ENCODE measurements around the gene CACNA1A. TPM values are rescaled to one million over a fixed set of nuclear protein-coding genes. Genes with fewer than 3 reads are reported as not detected.

Gene CACNA1A
- total RNA-seq, 1 experiment from 2014 or later: not detected

GRCh38 chr19:13210339-13210775 lies 295.9 kb downstream of the CACNA1A start:
- no peaks in the 10 kb centered on the region for H3K27me3 Mint-ChIP-seq (ENCODE audit: insufficient read depth, unreplicated experiment)
- no peaks in the 10 kb centered on the region for H3K9me3 Mint-ChIP-seq (ENCODE audit: unreplicated experiment)
- no peaks in the 10 kb centered on the region for H3K4me1 Mint-ChIP-seq (ENCODE audit: insufficient read depth, unreplicated experiment)
- intact Hi-C loops (cut with micrococcal nuclease): no loop called here
- no TSS peak for BruUV-seq (replicated peaks)
- no peak overlapping the region for H3K27ac Mint-ChIP-seq (ENCODE audit: low read depth, unreplicated experiment)
- DNase-seq (ENCODE audit: unreplicated experiment): no peak
- no peaks in the 10 kb centered on the region for H3K36me3 Mint-ChIP-seq (ENCODE audit: insufficient read depth, unreplicated experiment)
- POLR2A ChIA-PET: no interaction called here
- no peak overlapping the region for H3K4me3 Mint-ChIP-seq (ENCODE audit: unreplicated experiment)
- CTCF ChIA-PET: no interaction called here
- no peak for TF ChIP-seq CTCF (IDR thresholded peaks at IDR 0.05; ENCODE audit: unreplicated experiment)

- H3K27me3 Mint-ChIP-seq (ENCODE audit: insufficient read depth, unreplicated experiment): no peaks in the 10 kb centered on the region
- intact Hi-C loops (cut with micrococcal nuclease): no loop called here
- H3K4me3 Mint-ChIP-seq (ENCODE audit: unreplicated experiment): no peak overlapping the region
- ChIA-PET CTCF (no interaction called here), POLR2A (no interaction called here)
- H3K9me3 Mint-ChIP-seq (ENCODE audit: unreplicated experiment): no peaks in the 10 kb centered on the region
- DNase-seq (ENCODE audit: unreplicated experiment): no peak
- no peak overlapping the region for H3K27ac Mint-ChIP-seq (ENCODE audit: low read depth, unreplicated experiment)
- BruUV-seq (replicated peaks): no TSS peak
- H3K36me3 Mint-ChIP-seq (ENCODE audit: insufficient read depth, unreplicated experiment): no peaks in the 10 kb centered on the region
- no peak for TF ChIP-seq CTCF (IDR thresholded peaks at IDR 0.05; ENCODE audit: unreplicated experiment)
- no peaks in the 10 kb centered on the region for H3K4me1 Mint-ChIP-seq (ENCODE audit: insufficient read depth, unreplicated experiment)
Measured at GRCh38 chr19:13209484-13210338, 296.6 kb downstream of the CACNA1A start.

- Mint-ChIP-seq H3K27ac (ENCODE audit: low read depth, unreplicated experiment) (no peak overlapping the region), H3K27me3 (ENCODE audit: insufficient read depth, unreplicated experiment) (no peaks in the 10 kb centered on the region), H3K4me3 (ENCODE audit: unreplicated experiment) (no peak overlapping the region), H3K36me3 (ENCODE audit: insufficient read depth, unreplicated experiment) (no peaks in the 10 kb centered on the region), H3K4me1 (ENCODE audit: insufficient read depth, unreplicated experiment) (no peaks in the 10 kb centered on the region), H3K9me3 (ENCODE audit: unreplicated experiment) (no peaks in the 10 kb centered on the region)
- no peak for DNase-seq (ENCODE audit: unreplicated experiment)
- no peak for TF ChIP-seq CTCF (IDR thresholded peaks at IDR 0.05; ENCODE audit: unreplicated experiment)
- BruUV-seq (replicated peaks): no TSS peak
- intact Hi-C loops (cut with micrococcal nuclease): no loop called here
- POLR2A ChIA-PET: no interaction called here
- CTCF ChIA-PET: no interaction called here
Measured at GRCh38 chr19:13208672-13209483, 297.4 kb downstream of the CACNA1A start.

- H3K27ac Mint-ChIP-seq (ENCODE audit: low read depth, unreplicated experiment): no peak overlapping the region
Measured at GRCh38 chr19:13207846-13208671, 298.2 kb downstream of the CACNA1A start.

More at GRCh38 chr19:13207846-13208671, 298.2 kb downstream of the CACNA1A start:
- H3K4me3 Mint-ChIP-seq (ENCODE audit: unreplicated experiment): no peak overlapping the region
- intact Hi-C loops (cut with micrococcal nuclease): no loop called here
- DNase-seq (ENCODE audit: unreplicated experiment): no peak
- no TSS peak for BruUV-seq (replicated peaks)
- no peaks in the 10 kb centered on the region for H3K36me3 Mint-ChIP-seq (ENCODE audit: insufficient read depth, unreplicated experiment)
- no peaks in the 10 kb centered on the region for H3K4me1 Mint-ChIP-seq (ENCODE audit: insufficient read depth, unreplicated experiment)
- ChIA-PET POLR2A (no interaction called here), CTCF (no interaction called here)
- TF ChIP-seq CTCF (IDR thresholded peaks at IDR 0.05; ENCODE audit: unreplicated experiment): no peak
- H3K27me3 Mint-ChIP-seq (ENCODE audit: insufficient read depth, unreplicated experiment): no peaks in the 10 kb centered on the region
- H3K9me3 Mint-ChIP-seq (ENCODE audit: unreplicated experiment): no peaks in the 10 kb centered on the region

All from MCF 10A (cell line).